Parietal lobe (tissue), 2 donors: ENCODE results near the gene ZNF90. TPM values are rescaled to one million over a fixed set of nuclear protein-coding genes. Genes with fewer than 3 reads are reported as not detected.

ENCODE experiments used
- small RNA-seq: library from RNA; depleted of rRNA; stranded (forward); fragments of <200 nt; gene quantifications from one replicate; pipeline ENCODE3, GENCODE V24; 2014; ENCODE audit warnings: low replicate concordance
- total RNA-seq: library from RNA; depleted of rRNA; stranded (reverse); fragments of >200 nt; gene quantifications from one replicate; pipeline ENCODE4 v1.2.3, GENCODE V29; 2014

Gene ZNF90
- 7.5 TPM for total RNA-seq

DNA sequence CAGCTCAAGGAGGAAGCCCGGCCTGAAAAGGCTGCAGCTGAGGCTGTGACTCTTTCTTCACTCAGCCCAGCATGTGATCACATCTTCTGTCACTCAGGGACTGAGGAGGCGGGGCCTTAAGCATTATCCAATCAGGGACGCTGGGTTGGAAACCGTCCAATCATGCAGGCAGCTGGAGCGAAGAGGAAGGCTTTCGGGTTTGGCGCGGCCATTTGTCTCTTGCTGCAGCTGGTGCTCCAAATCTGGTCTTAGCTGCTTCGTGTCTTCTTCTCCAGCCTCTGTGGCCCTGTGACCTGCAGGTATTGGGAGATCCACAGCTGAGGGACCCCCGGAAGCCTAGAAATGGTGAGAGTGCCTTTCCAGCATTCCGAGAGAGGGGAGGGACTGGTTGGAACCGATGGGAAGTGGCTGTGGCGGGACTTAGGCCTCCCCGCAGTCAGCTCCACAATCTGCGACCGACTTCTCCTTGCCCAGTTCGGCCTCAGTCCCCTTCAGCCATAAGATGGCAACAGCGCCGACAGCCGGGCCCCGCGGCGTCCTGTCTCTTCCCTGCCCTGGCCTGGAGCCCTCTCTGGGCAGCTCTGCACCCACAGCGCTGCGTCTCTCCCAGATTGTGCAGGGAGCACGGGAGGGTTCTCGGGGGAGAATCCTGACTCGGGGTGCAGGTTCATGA lies at the start of gene ZNF90:
Gene ZNF90, plus strand, starts transcription at position 210 of the 673 bp plus-strand sequence. Its CDS starts 133 bp downstream, at position 343.

DNA sequence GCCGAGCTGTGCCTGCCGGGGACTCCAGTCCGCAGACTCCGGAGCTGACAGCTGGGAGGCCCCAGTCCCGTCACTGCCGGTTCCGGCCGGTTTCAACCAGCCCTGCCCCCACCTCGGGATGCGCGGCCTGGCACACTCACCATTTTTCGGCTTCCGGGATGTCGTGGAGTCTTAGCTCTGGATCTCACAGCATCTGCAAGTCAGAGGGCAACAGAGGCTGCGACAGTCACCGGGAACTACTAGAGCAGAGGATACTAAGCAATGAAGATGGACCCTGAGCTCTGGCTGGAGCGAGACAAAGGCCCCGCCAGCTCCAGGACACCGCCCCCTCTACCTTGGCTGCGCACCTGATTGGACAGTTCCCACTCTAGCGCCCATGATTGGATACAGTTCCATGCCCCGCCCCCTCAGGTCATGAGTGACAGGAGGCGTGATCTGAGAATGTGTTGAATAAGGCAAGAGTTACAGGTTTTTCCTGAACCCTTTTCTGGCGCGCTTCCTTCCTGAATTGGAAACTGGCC lies 38.5 kb upstream of the ZNF90 start, which contains the start of gene ZNF682:
Gene ZNF682, minus strand, starts transcription at position 303 of the 521 bp plus-strand sequence. Its CDS starts 160 bp downstream, at position 143.

GRCh38 chr19:20167020-20167644 lies 89.3 kb downstream of the ZNF90 start, which contains the start of gene ZNF486:
TSS of gene ZNF486 (plus strand) at chr19:20167214. CDS start at chr19:20167331, 117 bp downstream.

Small RNAs within 50 kb of the gene (small RNA-seq; reads per million reads assigned to genes)
- not detected for gene AC006539.3

Other genes with a start within 250 kb of the ZNF90 start
- 52.6 TPM for gene ZNF253, start 212.1 kb upstream of the ZNF90 start, total RNA-seq
- 33.2 TPM for gene ZNF93, start 177.1 kb upstream of the ZNF90 start, total RNA-seq
- 25.0 TPM for gene ZNF682, start 38.5 kb upstream of the ZNF90 start, total RNA-seq
- gene ZNF486, start 89.2 kb downstream of the ZNF90 start, total RNA-seq: 16.9 TPM